ENCODE results near the gene KCNC1.

Gene KCNC1

GRCh38 chr11:17716807-17717206, 17.8 kb upstream of the KCNC1 start:
- DNase-seq (ENCODE audit: low read depth): no peak

- DNase-seq (ENCODE audit: low read depth): no peak
Measured at GRCh38 chr11:17718015-17718414, 16.6 kb upstream of the KCNC1 start.

- no peak for DNase-seq (ENCODE audit: low read depth)
Measured at GRCh38 chr11:17718510-17718962, 16.0 kb upstream of the KCNC1 start.

GRCh38 chr11:17719028-17719937, 15.3 kb upstream of the KCNC1 start, which contains the start of gene MYOD1:
TSS of gene MYOD1 (plus strand) at chr11:17719571. CDS start at chr11:17719783, 212 bp downstream.
- peak; percentile 35 for DNase-seq (ENCODE audit: low read depth)

- peak; percentile 22 for DNase-seq (ENCODE audit: low read depth)
Measured at GRCh38 chr11:17719938-17720795, 14.4 kb upstream of the KCNC1 start.

- peak; percentile 12 for DNase-seq (ENCODE audit: low read depth)
Measured at GRCh38 chr11:17720796-17721171, 13.8 kb upstream of the KCNC1 start.

GRCh38 chr11:17721242-17721999, 13.2 kb upstream of the KCNC1 start:
- peak; percentile 23 for DNase-seq (ENCODE audit: low read depth)

- DNase-seq (ENCODE audit: low read depth): peak; percentile 65
Measured at GRCh38 chr11:17722000-17722643, 12.5 kb upstream of the KCNC1 start.

- DNase-seq (ENCODE audit: low read depth): no peak
Measured at GRCh38 chr11:17724020-17724908, 10.3 kb upstream of the KCNC1 start.

GRCh38 chr11:17725174-17725573, 9.4 kb upstream of the KCNC1 start:
- no peak for DNase-seq (ENCODE audit: low read depth)

GRCh38 chr11:17730137-17730536, 4.4 kb upstream of the KCNC1 start:
- DNase-seq (ENCODE audit: low read depth): no peak

GRCh38 chr11:17730608-17731462, 3.7 kb upstream of the KCNC1 start:
- peak; percentile 78 for DNase-seq (ENCODE audit: low read depth)

GRCh38 chr11:17733261-17733660, 1.3 kb upstream of the KCNC1 start:
- no peak for DNase-seq (ENCODE audit: low read depth)

- DNase-seq (ENCODE audit: low read depth): peak; percentile 73
Measured at GRCh38 chr11:17734986-17735817, 621 bp downstream of the KCNC1 start.

GRCh38 chr11:17735818-17736578, 1.4 kb downstream of the KCNC1 start:
- DNase-seq (ENCODE audit: low read depth): no peak

- no peak for DNase-seq (ENCODE audit: low read depth)
Measured at GRCh38 chr11:17736579-17736893, 2.0 kb downstream of the KCNC1 start.

GRCh38 chr11:17736930-17737817, 2.6 kb downstream of the KCNC1 start:
- DNase-seq (ENCODE audit: low read depth): no peak

All from ELR (cell line).